Smooth muscle cell (in vitro differentiated cells): ENCODE data around the gene IFI27. TPM values are rescaled to one million over a fixed set of nuclear protein-coding genes. Genes with fewer than 3 reads are reported as not detected.

Source experiments
- DNase-seq: peaks from one replicate; lab custom pipeline; 2025; ENCODE audit not compliant: unreplicated experiment; lab: John Stamatoyannopoulos, UW
- H2AFZ ChIP-seq: fragments of 200-600 bp; sonication (generic); 2 replicates; pipeline ENCODE4 v1.6.0; 2016; ENCODE audit warnings: antibody characterized with exemption, low read depth, mild to moderate bottlenecking
- H3F3A ChIP-seq: fragments of 200-600 bp; sonication (generic); 2 replicates; pipeline ENCODE4 v1.6.0; 2017; ENCODE audit warnings: antibody characterized with exemption, low read depth
- H3K27ac ChIP-seq: fragments of 200-600 bp; sonication (generic); 2 replicates; pipeline ENCODE4 v1.5.1; 2016; ENCODE audit warnings: low read depth, mild to moderate bottlenecking
- H3K27me3 ChIP-seq: fragments of 200-600 bp; sonication (generic); 2 replicates; pipeline ENCODE4 v1.6.1; 2016; ENCODE audit warnings: low read depth, mild to moderate bottlenecking
- H3K36me3 ChIP-seq: fragments of 200-600 bp; sonication (generic); 2 replicates; pipeline ENCODE4 v1.5.1; 2016; ENCODE audit warnings: low read depth
- H3K4me1 ChIP-seq: fragments of 200-600 bp; sonication (generic); 2 replicates; pipeline ENCODE4 v1.5.1; 2016; ENCODE audit warnings: low read depth
- H3K4me2 ChIP-seq: fragments of 200-600 bp; sonication (generic); 2 replicates; pipeline ENCODE4 v1.6.0; 2016; ENCODE audit warnings: mild to moderate bottlenecking
- H3K4me3 ChIP-seq: fragments of 200-600 bp; sonication (generic); 2 replicates; pipeline ENCODE4 v1.5.1; 2016; ENCODE audit warnings: mild to moderate bottlenecking
- H3K79me2 ChIP-seq: fragments of 200-600 bp; sonication (generic); 2 replicates; pipeline ENCODE4 v1.6.0; 2016; ENCODE audit warnings: low read depth, mild to moderate bottlenecking
- H3K9ac ChIP-seq: fragments of 200-600 bp; sonication (generic); 2 replicates; pipeline ENCODE4 v1.6.0; 2016; ENCODE audit warnings: low read depth
- H3K9me3 ChIP-seq: fragments of 200-600 bp; sonication (generic); replicated peaks from 2 replicates; pipeline ENCODE4 v1.5.1; 2016; ENCODE audit warnings: low read depth
- H4K20me1 ChIP-seq: fragments of 200-600 bp; sonication (generic); 2 replicates; pipeline ENCODE4 v1.6.0; 2016; ENCODE audit warnings: low read depth
- WGBS: methylation state at CpG from one replicate; pipeline ENCODE4 v1.1.7; 2016; ENCODE audit warnings: low lambda C conversion rate; 5-methylcytosine and 5-hydroxymethylcytosine counted together
- polyA plus RNA-seq: library from polyadenylated mRNA; unstranded; fragments of >200 nt; fragmentation: Nextera tagmentation; extraction: Ambion mirVana; gene quantifications from 2 replicates; pipeline ENCODE4 v1.2.1, GENCODE V29; 2016
- total RNA-seq: library from RNA; depleted of rRNA; stranded (reverse); fragments of >200 nt; gene quantifications from 2 replicates; pipeline ENCODE4 v1.2.3, GENCODE V29; 2014
- TF ChIP-seq, protein P1 (sequence below): fragments of 200-600 bp; sonication (generic); IDR thresholded peaks from 2 replicates; pipeline ENCODE4 v1.5.1; 2017; ENCODE audit warnings: borderline replicate concordance, mild to moderate bottlenecking, antibody characterized with exemption; ENCODE audit not compliant: insufficient read depth, poor library complexity, severe bottlenecking

IFI27 gene
- total and polyA plus RNA-seq, 2 experiments from 2014 or later: 0.40 to 3.1 TPM

DNA sequence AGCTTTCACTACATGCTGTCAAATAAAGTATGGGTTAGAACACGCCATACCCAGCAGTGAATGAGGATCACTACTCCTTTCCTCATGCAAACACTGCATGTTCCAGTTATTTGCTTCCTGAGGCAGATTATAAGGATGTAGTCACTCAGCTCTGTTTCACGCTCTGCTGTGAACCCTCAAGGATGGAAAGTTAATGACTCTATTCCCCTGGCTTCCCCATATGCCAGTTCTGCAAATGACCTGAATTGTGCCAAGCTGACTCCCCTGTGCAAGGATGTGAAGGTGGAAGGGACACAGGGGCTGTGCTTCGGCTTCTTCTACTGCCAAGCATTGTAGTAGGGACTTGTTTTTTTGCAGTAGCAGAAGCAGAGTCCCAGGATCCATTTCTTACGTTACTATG is 22.6 kb upstream of the IFI27 start:
- 70% methylated on average over 4 of the region's 4 CpGs for WGBS
- DNase-seq: no peak
- no peaks in the 10 kb centered on the region for H3F3A ChIP-seq
- no peaks in the 10 kb centered on the region for H3K4me1 ChIP-seq
- H4K20me1 ChIP-seq: peaks cover 4% of the 10 kb centered on the region
- H3K4me2 ChIP-seq: no peak overlapping the region
- H2AFZ ChIP-seq: no peak overlapping the region
- no peaks in the 10 kb centered on the region for H3K36me3 ChIP-seq
- H3K27ac ChIP-seq: no peak overlapping the region
- TF ChIP-seq, protein P1, sequence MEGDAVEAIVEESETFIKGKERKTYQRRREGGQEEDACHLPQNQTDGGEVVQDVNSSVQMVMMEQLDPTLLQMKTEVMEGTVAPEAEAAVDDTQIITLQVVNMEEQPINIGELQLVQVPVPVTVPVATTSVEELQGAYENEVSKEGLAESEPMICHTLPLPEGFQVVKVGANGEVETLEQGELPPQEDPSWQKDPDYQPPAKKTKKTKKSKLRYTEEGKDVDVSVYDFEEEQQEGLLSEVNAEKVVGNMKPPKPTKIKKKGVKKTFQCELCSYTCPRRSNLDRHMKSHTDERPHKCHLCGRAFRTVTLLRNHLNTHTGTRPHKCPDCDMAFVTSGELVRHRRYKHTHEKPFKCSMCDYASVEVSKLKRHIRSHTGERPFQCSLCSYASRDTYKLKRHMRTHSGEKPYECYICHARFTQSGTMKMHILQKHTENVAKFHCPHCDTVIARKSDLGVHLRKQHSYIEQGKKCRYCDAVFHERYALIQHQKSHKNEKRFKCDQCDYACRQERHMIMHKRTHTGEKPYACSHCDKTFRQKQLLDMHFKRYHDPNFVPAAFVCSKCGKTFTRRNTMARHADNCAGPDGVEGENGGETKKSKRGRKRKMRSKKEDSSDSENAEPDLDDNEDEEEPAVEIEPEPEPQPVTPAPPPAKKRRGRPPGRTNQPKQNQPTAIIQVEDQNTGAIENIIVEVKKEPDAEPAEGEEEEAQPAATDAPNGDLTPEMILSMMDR: no peak
- H3K9ac ChIP-seq: no peak overlapping the region
- H3K79me2 ChIP-seq: peaks cover 18% of the 10 kb centered on the region
- no peaks in the 10 kb centered on the region for H3K27me3 ChIP-seq
- H3K9me3 ChIP-seq: no peaks in the 10 kb centered on the region
- no peak overlapping the region for H3K4me3 ChIP-seq

GRCh38 chr14:94088516-94088915 is 22.0 kb upstream of the IFI27 start:
- peak overlapping the region; percentile 28 for H3K27ac ChIP-seq
- H3K4me2 ChIP-seq: peak overlapping the region; percentile 40
- H2AFZ ChIP-seq: no peak overlapping the region
- no peaks in the 10 kb centered on the region for H3K36me3 ChIP-seq
- H3K9me3 ChIP-seq: no peaks in the 10 kb centered on the region
- DNase-seq: no peak
- H3K9ac ChIP-seq: no peak overlapping the region
- peaks cover 14% of the 10 kb centered on the region for H3K79me2 ChIP-seq
- peaks cover 4% of the 10 kb centered on the region for H4K20me1 ChIP-seq
- H3K4me1 ChIP-seq: no peaks in the 10 kb centered on the region
- H3F3A ChIP-seq: no peaks in the 10 kb centered on the region
- no peaks in the 10 kb centered on the region for H3K27me3 ChIP-seq
- TF ChIP-seq, protein P1: no peak
- H3K4me3 ChIP-seq: no peak overlapping the region
- WGBS: 51% methylated on average over 5 of the region's 5 CpGs

GRCh38 chr14:94089479-94089878 is 21.1 kb upstream of the IFI27 start:
- DNase-seq: no peak

DNA sequence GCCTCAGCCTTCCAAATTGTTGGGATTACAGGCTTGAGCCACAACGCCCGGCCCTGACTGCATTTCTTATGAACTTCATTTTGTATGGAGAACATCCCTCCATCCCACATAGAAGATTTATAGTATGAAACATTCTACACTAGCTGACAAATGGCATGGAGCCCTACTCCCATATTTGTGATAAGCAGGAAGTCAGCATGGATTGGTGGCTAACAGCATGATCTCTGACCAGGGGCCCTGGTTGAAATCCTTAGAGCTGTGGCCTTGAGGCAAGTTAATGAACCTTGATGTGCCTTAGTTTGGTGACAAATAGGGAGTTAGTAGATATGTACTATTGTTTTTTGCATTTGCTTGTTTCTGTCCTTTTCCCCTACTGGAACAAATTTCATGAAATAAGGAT is 17.1 kb upstream of the IFI27 start:
- TF ChIP-seq, protein P1: no peak
- 98% methylated on average over 2 of the region's 2 CpGs for WGBS
- H3F3A ChIP-seq: no peaks in the 10 kb centered on the region
- H3K9me3 ChIP-seq: no peaks in the 10 kb centered on the region
- H3K27ac ChIP-seq: no peak overlapping the region
- H3K27me3 ChIP-seq: no peaks in the 10 kb centered on the region
- H3K4me3 ChIP-seq: no peak overlapping the region
- H2AFZ ChIP-seq: no peak overlapping the region
- no peak for DNase-seq
- no peak overlapping the region for H3K9ac ChIP-seq
- no peaks in the 10 kb centered on the region for H3K79me2 ChIP-seq
- no peaks in the 10 kb centered on the region for H3K4me1 ChIP-seq
- H3K36me3 ChIP-seq: no peaks in the 10 kb centered on the region
- H4K20me1 ChIP-seq: peaks cover 4% of the 10 kb centered on the region
- no peak overlapping the region for H3K4me2 ChIP-seq

More at GRCh38 chr14:94089479-94089878, 21.1 kb upstream of the IFI27 start:
- Histone ChIP-seq H3K36me3 (no peaks in the 10 kb centered on the region), H3K79me2 (peaks cover 11% of the 10 kb centered on the region), H3K4me3 (no peak overlapping the region), H3K4me2 (no peak overlapping the region), H3K9ac (no peak overlapping the region), H3K27ac (no peak overlapping the region), H3F3A (no peaks in the 10 kb centered on the region), H2AFZ (no peak overlapping the region), H3K27me3 (no peaks in the 10 kb centered on the region), H3K4me1 (no peaks in the 10 kb centered on the region), H3K9me3 (no peaks in the 10 kb centered on the region), H4K20me1 (peaks cover 4% of the 10 kb centered on the region)
- 68% methylated on average over 4 of the region's 4 CpGs for WGBS
- TF ChIP-seq, protein P1: no peak
